Activated naive CD4-positive, alpha-beta T cell treated with anti-CD3 and anti-CD28 coated beads, Interleukin-2, amount 50 U/mL, for 24 hours (primary cell): ENCODE data around the gene OPRD1.

Experiments
- H3K27ac Mint-ChIP-seq: one replicate; pipeline ENCODE4 v1.8.0; 2021; ENCODE audit warnings: mild to moderate bottlenecking, mixed read lengths
- H3K27me3 Mint-ChIP-seq: one replicate; pipeline ENCODE4 v1.8.0; 2021; ENCODE audit warnings: mixed read lengths
- H3K36me3 Mint-ChIP-seq: one replicate; pipeline ENCODE4 v1.8.0; 2021; ENCODE audit warnings: mixed read lengths
- H3K4me1 Mint-ChIP-seq: one replicate; pipeline ENCODE4 v1.8.0; 2021; ENCODE audit warnings: mixed read lengths
- H3K4me3 Mint-ChIP-seq: one replicate; pipeline ENCODE4 v1.8.0; 2021; ENCODE audit warnings: mild to moderate bottlenecking, mixed read lengths
- H3K9me3 Mint-ChIP-seq: one replicate; pipeline ENCODE4 v1.8.0; 2021; ENCODE audit warnings: mixed read lengths

Gene OPRD1

GRCh38 chr1:28885977-28886730, 74.2 kb downstream of the OPRD1 start:
- Mint-ChIP-seq H3K4me1 (peaks cover 61% of the 10 kb centered on the region), H3K27me3 (no peaks in the 10 kb centered on the region), H3K36me3 (no peaks in the 10 kb centered on the region), H3K4me3 (peak overlapping the region; percentile 87), H3K27ac (peak overlapping the region; percentile 92), H3K9me3 (no peaks in the 10 kb centered on the region)

- H3K9me3 Mint-ChIP-seq = no peaks in the 10 kb centered on the region
- H3K36me3 Mint-ChIP-seq = no peaks in the 10 kb centered on the region
- peak overlapping the region; percentile 92 for H3K27ac Mint-ChIP-seq
- H3K4me3 Mint-ChIP-seq = peak overlapping the region; percentile 87
- H3K27me3 Mint-ChIP-seq = no peaks in the 10 kb centered on the region
- H3K4me1 Mint-ChIP-seq = peaks cover 58% of the 10 kb centered on the region
Measured at GRCh38 chr1:28886731-28887418, 74.9 kb downstream of the OPRD1 start.

GRCh38 chr1:28887419-28887834, 75.5 kb downstream of the OPRD1 start:
- no peaks in the 10 kb centered on the region for H3K36me3 Mint-ChIP-seq
- peaks cover 53% of the 10 kb centered on the region for H3K4me1 Mint-ChIP-seq
- peak overlapping the region; percentile 95 for H3K4me3 Mint-ChIP-seq
- no peaks in the 10 kb centered on the region for H3K9me3 Mint-ChIP-seq
- H3K27ac Mint-ChIP-seq = peak overlapping the region; percentile 92
- no peaks in the 10 kb centered on the region for H3K27me3 Mint-ChIP-seq

- H3K4me1 Mint-ChIP-seq = peaks cover 52% of the 10 kb centered on the region
- H3K27ac Mint-ChIP-seq = peak overlapping the region; percentile 92
- H3K36me3 Mint-ChIP-seq = no peaks in the 10 kb centered on the region
- H3K27me3 Mint-ChIP-seq = no peaks in the 10 kb centered on the region
- no peaks in the 10 kb centered on the region for H3K9me3 Mint-ChIP-seq
- H3K4me3 Mint-ChIP-seq = peak overlapping the region; percentile 95
Measured at GRCh38 chr1:28887835-28888682, 76.1 kb downstream of the OPRD1 start.

- H3K27me3 Mint-ChIP-seq = no peaks in the 10 kb centered on the region
- H3K9me3 Mint-ChIP-seq = no peaks in the 10 kb centered on the region
- H3K36me3 Mint-ChIP-seq = no peaks in the 10 kb centered on the region
- peaks cover 55% of the 10 kb centered on the region for H3K4me1 Mint-ChIP-seq
- H3K4me3 Mint-ChIP-seq = peak overlapping the region; percentile 1
- H3K27ac Mint-ChIP-seq = no peak overlapping the region
Measured at GRCh38 chr1:28888915-28889314, 76.9 kb downstream of the OPRD1 start.

- peaks cover 52% of the 10 kb centered on the region for H3K4me1 Mint-ChIP-seq
- H3K36me3 Mint-ChIP-seq = no peaks in the 10 kb centered on the region
- no peaks in the 10 kb centered on the region for H3K27me3 Mint-ChIP-seq
- no peak overlapping the region for H3K27ac Mint-ChIP-seq
- no peaks in the 10 kb centered on the region for H3K9me3 Mint-ChIP-seq
- H3K4me3 Mint-ChIP-seq = peak overlapping the region; percentile 1
Measured at GRCh38 chr1:28889357-28889756, 77.4 kb downstream of the OPRD1 start.

GRCh38 chr1:28890435-28890834, 78.5 kb downstream of the OPRD1 start:
- no peaks in the 10 kb centered on the region for H3K36me3 Mint-ChIP-seq
- H3K9me3 Mint-ChIP-seq = no peaks in the 10 kb centered on the region
- peaks cover 42% of the 10 kb centered on the region for H3K4me1 Mint-ChIP-seq
- no peaks in the 10 kb centered on the region for H3K27me3 Mint-ChIP-seq
- H3K27ac Mint-ChIP-seq = no peak overlapping the region
- no peak overlapping the region for H3K4me3 Mint-ChIP-seq

GRCh38 chr1:28890836-28891235, 78.9 kb downstream of the OPRD1 start:
- Mint-ChIP-seq H3K4me1 (peaks cover 38% of the 10 kb centered on the region), H3K27ac (peak overlapping the region; percentile 62), H3K4me3 (no peak overlapping the region), H3K36me3 (no peaks in the 10 kb centered on the region), H3K27me3 (no peaks in the 10 kb centered on the region), H3K9me3 (no peaks in the 10 kb centered on the region)

GRCh38 chr1:28891256-28891655, 79.3 kb downstream of the OPRD1 start:
- H3K36me3 Mint-ChIP-seq = no peaks in the 10 kb centered on the region
- peak overlapping the region; percentile 62 for H3K27ac Mint-ChIP-seq
- H3K27me3 Mint-ChIP-seq = no peaks in the 10 kb centered on the region
- no peaks in the 10 kb centered on the region for H3K9me3 Mint-ChIP-seq
- no peak overlapping the region for H3K4me3 Mint-ChIP-seq
- peaks cover 33% of the 10 kb centered on the region for H3K4me1 Mint-ChIP-seq

- Mint-ChIP-seq H3K27ac (peak overlapping the region; percentile 74), H3K4me3 (no peak overlapping the region), H3K4me1 (peaks cover 32% of the 10 kb centered on the region), H3K27me3 (no peaks in the 10 kb centered on the region), H3K9me3 (no peaks in the 10 kb centered on the region), H3K36me3 (no peaks in the 10 kb centered on the region)
Measured at GRCh38 chr1:28893403-28894102, 81.6 kb downstream of the OPRD1 start.

- Mint-ChIP-seq H3K9me3 (no peaks in the 10 kb centered on the region), H3K27me3 (no peaks in the 10 kb centered on the region), H3K4me3 (no peak overlapping the region), H3K27ac (no peak overlapping the region), H3K4me1 (peaks cover 34% of the 10 kb centered on the region), H3K36me3 (no peaks in the 10 kb centered on the region)
Measured at GRCh38 chr1:28894785-28895184, 82.8 kb downstream of the OPRD1 start.

GRCh38 chr1:28895896-28896608, 84.1 kb downstream of the OPRD1 start:
- Mint-ChIP-seq H3K27me3 (no peaks in the 10 kb centered on the region), H3K4me3 (no peak overlapping the region), H3K4me1 (peaks cover 35% of the 10 kb centered on the region), H3K36me3 (no peaks in the 10 kb centered on the region), H3K9me3 (no peaks in the 10 kb centered on the region), H3K27ac (no peak overlapping the region)

GRCh38 chr1:28896609-28896986, 84.6 kb downstream of the OPRD1 start:
- no peaks in the 10 kb centered on the region for H3K27me3 Mint-ChIP-seq
- no peaks in the 10 kb centered on the region for H3K36me3 Mint-ChIP-seq
- H3K4me1 Mint-ChIP-seq = peaks cover 33% of the 10 kb centered on the region
- H3K9me3 Mint-ChIP-seq = no peaks in the 10 kb centered on the region
- no peak overlapping the region for H3K27ac Mint-ChIP-seq
- no peak overlapping the region for H3K4me3 Mint-ChIP-seq

GRCh38 chr1:28897789-28898188, 85.8 kb downstream of the OPRD1 start:
- H3K4me1 Mint-ChIP-seq = peaks cover 33% of the 10 kb centered on the region
- no peaks in the 10 kb centered on the region for H3K27me3 Mint-ChIP-seq
- no peaks in the 10 kb centered on the region for H3K36me3 Mint-ChIP-seq
- H3K9me3 Mint-ChIP-seq = no peaks in the 10 kb centered on the region
- H3K27ac Mint-ChIP-seq = no peak overlapping the region
- H3K4me3 Mint-ChIP-seq = no peak overlapping the region

- no peak overlapping the region for H3K4me3 Mint-ChIP-seq
- no peaks in the 10 kb centered on the region for H3K9me3 Mint-ChIP-seq
- H3K4me1 Mint-ChIP-seq = peaks cover 30% of the 10 kb centered on the region
- H3K27me3 Mint-ChIP-seq = no peaks in the 10 kb centered on the region
- H3K27ac Mint-ChIP-seq = no peak overlapping the region
- H3K36me3 Mint-ChIP-seq = no peaks in the 10 kb centered on the region
Measured at GRCh38 chr1:28898405-28898881, 86.5 kb downstream of the OPRD1 start.
